ENCODE data around the gene CCSER1.
"Not testable (repeated sequence)": the region's sequence is repeated elsewhere in the genome, so short reads cannot be mapped to it uniquely, and the experiment has no call there.

Gene CCSER1

GRCh38 chr4:90570615-90571014 lies 443.4 kb downstream of the CCSER1 start:
- DNase-seq (ENCODE audit: low read depth) = no peak

DNA sequence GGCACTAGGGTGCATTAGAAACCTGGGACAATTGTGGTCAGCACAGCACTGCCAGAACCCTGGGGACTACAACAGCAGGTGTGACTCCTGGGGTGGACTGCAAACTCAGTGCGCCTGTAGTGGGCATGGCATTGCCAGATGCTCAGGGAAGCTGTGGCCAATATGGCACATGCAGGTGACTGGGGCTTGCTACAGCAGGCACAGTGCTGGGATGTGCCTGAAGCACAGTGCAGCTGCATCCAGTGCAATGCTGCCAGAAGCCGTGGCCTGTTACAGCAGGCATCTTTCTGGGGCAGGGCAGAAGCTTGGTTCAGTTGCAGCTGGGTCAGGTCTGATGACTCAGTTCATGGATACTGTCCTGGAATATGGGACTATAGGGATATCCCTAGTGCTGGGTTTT lies 445.8 kb downstream of the CCSER1 start:
- no peak for DNase-seq (ENCODE audit: low read depth)

DNA sequence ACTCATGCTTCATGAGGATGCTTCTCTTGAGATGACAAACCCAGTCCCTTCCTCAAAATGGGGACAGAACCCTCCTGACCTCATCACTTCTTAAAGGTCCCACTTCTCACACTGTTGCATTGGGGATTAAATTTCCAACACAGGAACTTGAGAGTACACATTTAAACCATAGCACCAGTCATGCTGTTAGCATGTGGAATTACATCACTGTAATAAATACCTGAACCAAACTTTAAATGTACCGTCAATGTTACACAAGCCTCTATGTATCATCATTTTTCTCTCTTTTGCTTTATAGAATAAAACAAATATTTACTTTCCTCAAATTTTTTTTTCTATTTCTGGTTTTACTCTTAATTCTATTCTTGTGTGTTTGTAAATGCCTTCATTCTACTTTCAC lies 448.2 kb downstream of the CCSER1 start:
- DNase-seq (ENCODE audit: low read depth) = no peak

GRCh38 chr4:90580326-90580725 lies 453.1 kb downstream of the CCSER1 start:
- no peak for DNase-seq (ENCODE audit: low read depth)

DNA sequence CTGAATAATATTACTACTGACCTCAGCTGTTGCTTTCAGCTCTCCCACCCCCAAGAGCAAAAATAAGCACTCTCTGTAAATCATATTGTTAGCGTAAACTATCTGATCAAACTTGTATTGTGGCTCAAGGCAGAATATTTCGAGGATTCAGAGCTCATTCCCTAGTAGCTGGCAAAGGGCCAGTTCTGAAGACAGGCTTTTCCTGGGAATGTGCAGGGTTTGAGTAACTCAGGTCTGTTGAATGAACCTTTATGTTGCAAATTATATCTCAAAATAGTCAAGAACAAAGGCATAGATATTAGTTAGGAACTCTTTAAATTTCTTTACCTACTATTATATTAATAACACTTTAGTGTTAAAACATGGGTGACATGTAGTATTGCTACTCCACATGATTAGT lies 454.9 kb downstream of the CCSER1 start:
- no peak for DNase-seq (ENCODE audit: low read depth)

DNA sequence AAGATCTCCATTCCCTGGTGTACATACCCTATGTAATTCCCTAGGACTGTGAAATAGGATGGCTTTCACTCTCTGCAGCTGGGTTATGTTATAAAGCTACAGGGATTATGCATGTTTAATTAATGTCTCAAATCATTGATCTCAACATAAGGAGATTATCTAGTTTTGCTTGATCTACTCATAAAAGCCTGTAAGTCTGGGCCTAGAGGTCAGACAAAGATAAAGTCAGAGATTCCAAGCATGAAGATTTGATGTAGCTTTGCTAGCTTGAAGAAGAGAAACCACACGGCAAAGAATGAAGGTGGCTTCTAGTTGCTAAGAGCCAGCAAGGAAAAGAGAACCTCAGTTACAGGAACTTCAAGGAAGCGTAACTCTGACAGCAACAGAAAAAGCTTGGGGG lies 456.9 kb downstream of the CCSER1 start:
- DNase-seq (ENCODE audit: low read depth) = no peak

GRCh38 chr4:90585961-90586360 lies 458.8 kb downstream of the CCSER1 start:
- no peak for DNase-seq (ENCODE audit: low read depth)

DNA sequence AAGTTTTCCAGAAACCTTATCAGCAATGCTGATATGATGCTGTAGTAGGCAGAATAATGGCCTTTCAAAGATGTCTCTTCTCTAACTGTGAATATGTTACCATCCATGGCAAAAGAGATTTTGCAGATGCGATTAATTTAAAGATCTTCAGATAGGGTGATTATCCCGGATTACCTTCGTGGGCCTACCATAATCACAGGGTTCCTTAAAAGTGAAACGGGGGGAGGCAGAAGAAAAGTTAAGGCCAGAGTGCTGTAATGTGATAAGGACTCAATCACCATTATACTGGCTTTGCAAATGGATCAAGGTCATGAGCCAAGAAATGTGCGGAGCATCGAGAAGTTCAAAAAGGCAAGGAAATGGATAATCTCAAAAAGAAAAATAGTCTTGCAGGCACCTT lies 459.6 kb downstream of the CCSER1 start:
- DNase-seq (ENCODE audit: low read depth) = no peak

DNA sequence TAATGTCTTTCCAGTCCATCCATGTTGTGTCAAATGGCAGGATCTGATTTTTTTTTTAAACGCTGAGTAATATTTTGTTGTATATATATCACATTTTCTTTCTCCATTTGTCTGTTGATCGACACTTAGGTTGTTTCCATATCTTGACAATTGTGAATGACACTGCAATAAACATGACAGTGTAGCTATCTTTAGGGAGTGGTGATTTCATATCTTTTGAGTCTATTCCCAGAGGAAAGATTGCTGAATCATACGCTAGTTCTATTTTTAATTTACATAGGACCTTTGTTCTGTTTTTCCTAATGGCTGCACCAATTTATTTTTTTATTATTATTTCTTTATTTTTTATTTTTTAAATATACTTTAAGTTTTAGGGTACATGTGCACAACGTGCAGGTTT lies 470.7 kb downstream of the CCSER1 start:
- DNase-seq (ENCODE audit: low read depth) = no peak

- DNase-seq (ENCODE audit: low read depth) = no peak
These were observed 471.5 kb downstream of the CCSER1 start for GRCh38 chr4:90598741-90599140.

DNA sequence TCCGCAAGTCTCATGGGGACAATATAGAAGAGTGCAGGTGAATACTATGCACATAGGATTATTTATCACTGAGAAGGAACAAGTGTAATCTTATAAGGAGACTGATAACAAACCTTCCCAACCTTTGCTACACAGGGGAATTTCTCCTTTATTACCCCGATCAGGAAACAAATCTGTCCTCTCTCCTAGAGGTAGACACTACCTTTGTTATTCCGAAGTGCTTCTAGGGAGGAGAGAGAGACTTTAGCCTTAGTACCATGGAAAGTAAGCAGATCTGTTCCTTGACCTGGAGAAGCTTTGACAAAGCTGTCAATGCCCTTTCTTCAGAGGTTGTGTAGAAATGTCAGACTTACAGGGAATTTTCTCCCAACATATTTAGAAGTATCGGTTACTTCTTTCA lies 475.5 kb downstream of the CCSER1 start:
- DNase-seq (ENCODE audit: low read depth) = no peak

- no peak for DNase-seq (ENCODE audit: low read depth)
These were observed 476.3 kb downstream of the CCSER1 start for GRCh38 chr4:90603540-90603939.

GRCh38 chr4:90606781-90607180 lies 479.6 kb downstream of the CCSER1 start:
- no peak for DNase-seq (ENCODE audit: low read depth)

GRCh38 chr4:90614371-90614770 lies 487.2 kb downstream of the CCSER1 start:
- no peak for DNase-seq (ENCODE audit: low read depth)

GRCh38 chr4:90621080-90621479 lies 493.9 kb downstream of the CCSER1 start:
- DNase-seq (ENCODE audit: low read depth) = no peak

- DNase-seq (ENCODE audit: low read depth) = no peak
These were observed 497.6 kb downstream of the CCSER1 start for GRCh38 chr4:90624781-90625180.

DNA sequence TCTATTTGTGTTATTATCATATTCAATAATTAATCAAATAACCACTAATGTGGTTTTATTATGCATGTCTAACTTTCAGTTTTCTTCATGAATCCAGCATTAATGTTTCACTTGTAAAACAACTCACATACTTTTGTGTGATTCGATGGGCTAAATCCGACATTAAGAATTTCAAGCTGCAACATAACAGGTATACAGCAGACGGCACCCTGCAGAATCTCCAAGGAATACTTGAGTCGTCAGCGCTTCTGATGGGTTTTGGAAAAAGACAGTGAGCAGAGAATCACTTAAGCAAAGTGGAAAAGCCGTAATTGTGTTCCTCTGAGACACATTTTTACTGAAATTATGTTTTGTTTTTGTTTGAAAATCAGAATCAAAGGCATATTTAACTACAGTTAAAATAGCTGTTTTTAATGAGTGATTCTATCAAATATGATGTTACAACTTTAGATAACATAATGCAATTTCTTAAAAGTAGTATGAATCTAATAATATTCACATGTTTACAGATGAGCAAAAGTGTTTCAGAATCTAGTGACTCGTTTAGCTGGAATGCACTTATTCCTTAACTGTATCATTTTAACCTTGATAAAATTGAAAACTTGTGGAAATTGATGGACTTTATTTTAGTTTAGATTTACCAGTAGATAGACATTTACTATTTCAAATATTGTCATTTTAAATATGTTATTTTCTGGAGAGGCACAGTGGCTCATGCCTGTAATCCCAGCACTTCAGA lies 514.8 kb downstream of the CCSER1 start:
- DNase-seq (ENCODE audit: low read depth) = no peak

GRCh38 chr4:90643156-90643555 lies 516.0 kb downstream of the CCSER1 start:
- no peak for DNase-seq (ENCODE audit: low read depth)

GRCh38 chr4:90648311-90648710 lies 521.1 kb downstream of the CCSER1 start:
- no peak for DNase-seq (ENCODE audit: low read depth)

GRCh38 chr4:90648791-90649190 lies 521.6 kb downstream of the CCSER1 start:
- DNase-seq (ENCODE audit: low read depth) = no peak

DNA sequence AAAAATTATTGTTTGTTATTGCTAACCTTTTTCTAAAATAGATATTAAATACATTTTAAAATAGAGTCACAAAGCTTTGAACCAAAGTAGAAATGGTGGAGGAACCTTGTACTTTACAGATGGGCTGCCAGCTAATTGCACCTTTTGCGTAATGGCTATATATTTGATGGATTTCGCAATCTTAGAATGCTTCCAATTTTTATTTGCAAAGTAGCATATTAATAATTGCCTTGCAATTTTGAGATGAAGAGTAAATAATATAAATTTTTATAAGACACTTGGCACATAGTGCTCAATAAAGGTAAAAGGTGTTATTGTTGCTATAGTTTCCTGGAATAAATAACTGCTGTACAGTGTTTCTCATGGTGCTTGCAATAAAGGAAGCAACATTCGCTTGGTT lies 533.5 kb downstream of the CCSER1 start:
- DNase-seq (ENCODE audit: low read depth) = no peak

DNA sequence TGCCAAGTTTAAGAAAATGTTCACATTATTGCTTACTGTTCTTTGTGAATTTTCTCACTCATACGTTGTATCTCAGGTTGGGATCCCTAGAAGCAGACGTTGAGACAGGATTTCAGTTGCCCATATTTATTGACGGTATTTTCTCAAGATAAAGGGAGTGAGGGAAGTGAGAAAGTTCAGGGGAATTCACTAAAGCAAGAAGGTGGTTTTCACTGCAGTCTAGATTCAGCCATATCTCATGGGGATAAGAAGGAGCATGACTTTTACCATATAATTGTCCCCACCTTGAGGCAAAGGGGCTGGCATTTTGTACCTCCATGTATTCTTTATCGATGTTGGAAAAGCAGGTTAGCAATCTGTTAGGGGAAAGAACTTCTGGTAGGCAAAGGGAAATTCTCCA lies 543.0 kb downstream of the CCSER1 start:
- DNase-seq (ENCODE audit: low read depth) = no peak

DNA sequence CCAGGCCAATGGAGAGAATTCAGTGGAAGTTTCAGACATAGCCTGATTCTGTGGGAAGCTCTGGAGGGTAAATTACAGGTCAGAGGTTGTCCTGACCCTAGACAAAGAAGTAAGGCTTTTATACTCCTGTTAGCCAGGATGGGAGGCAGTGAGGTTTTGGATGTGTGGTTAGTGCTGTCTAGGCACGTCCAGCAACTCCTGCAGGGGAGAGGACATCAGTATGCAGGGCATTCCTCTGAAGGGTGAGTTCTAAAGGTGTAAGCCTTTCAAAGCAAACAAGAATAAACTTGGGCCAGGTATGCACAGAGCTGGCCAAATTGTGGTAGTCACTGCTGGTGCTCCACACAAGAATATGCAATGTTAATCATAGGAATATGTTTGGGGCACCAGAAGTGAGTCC lies 562.5 kb downstream of the CCSER1 start:
- no peak for DNase-seq (ENCODE audit: low read depth)

- no peak for DNase-seq (ENCODE audit: low read depth)
These were observed 568.2 kb downstream of the CCSER1 start for GRCh38 chr4:90695411-90695810.

- not testable (repeated sequence) for DNase-seq (ENCODE audit: low read depth)
These were observed 578.3 kb downstream of the CCSER1 start for GRCh38 chr4:90705501-90705900.
